GM21447 (cell line): ENCODE data around the gene PIK3C2G.
"Not testable (repeated sequence)": the region's sequence is repeated elsewhere in the genome, so short reads cannot be mapped to it uniquely, and the experiment has no call there.

Experiments used
- ATAC-seq: cut with Tn5 transposase; IDR thresholded peaks from one replicate; pipeline ENCODE4 v1.9.1; 2021; ENCODE audit not compliant: unreplicated experiment

The PIK3C2G gene

GRCh38 chr12:18689771-18690170, 428.5 kb downstream of the PIK3C2G start:
- no peak for ATAC-seq

GRCh38 chr12:18690653-18691052, 429.3 kb downstream of the PIK3C2G start:
- no peak for ATAC-seq

GRCh38 chr12:18693986-18694385, 432.7 kb downstream of the PIK3C2G start:
- ATAC-seq, result not testable (repeated sequence)

GRCh38 chr12:18696971-18697602, 435.8 kb downstream of the PIK3C2G start:
- no peak for ATAC-seq
